AML-193 (cell line): Measurements from ENCODE around the gene DENND4B.

Source experiments
- DNase-seq, 2 experiments: peaks; one replicate each; lab custom pipeline; 2025; lab: John Stamatoyannopoulos, UW

The DENND4B gene

DNA sequence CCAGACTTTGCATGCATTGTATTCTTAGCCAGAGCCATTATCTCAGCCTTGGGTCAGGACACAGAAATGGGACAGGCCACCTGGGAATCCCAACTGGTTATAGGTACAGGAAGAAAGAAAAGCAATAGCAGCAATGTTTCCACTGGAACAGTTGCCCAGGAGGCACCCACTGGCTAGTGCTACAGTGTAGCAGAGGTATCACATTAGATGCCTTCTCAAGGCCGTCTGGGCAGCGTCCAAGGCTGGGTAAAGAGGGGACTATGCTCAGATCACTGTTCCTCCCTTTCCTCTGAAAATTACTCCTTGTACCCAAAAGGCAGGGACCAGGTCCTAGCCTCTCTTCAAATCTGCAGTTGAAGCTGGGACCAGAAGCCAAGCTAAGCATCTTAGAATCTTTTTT, 23.8 kb upstream of the DENND4B start:
- DNase-seq = no peak

DNA sequence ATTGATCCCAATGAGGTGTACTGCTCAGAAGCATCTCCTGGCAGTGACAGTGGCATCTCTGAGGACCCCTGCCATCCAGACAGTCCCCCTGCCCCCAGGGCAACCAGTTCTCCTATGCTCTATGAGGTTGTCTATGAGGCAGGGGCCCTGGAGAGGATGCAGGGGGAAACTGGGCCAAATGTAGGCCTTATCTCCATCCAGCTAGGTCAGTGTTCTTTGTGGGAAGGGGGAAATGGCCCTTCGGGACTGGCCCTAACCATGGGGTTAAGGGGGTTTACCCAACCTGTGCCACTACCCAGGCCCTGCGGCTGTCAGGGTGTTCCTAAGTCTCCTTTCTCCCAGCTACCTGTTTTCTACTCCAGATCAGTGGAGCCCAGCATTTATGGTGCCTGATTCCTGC, 22.5 kb upstream of the DENND4B start:
- DNase-seq = no peak

DNA sequence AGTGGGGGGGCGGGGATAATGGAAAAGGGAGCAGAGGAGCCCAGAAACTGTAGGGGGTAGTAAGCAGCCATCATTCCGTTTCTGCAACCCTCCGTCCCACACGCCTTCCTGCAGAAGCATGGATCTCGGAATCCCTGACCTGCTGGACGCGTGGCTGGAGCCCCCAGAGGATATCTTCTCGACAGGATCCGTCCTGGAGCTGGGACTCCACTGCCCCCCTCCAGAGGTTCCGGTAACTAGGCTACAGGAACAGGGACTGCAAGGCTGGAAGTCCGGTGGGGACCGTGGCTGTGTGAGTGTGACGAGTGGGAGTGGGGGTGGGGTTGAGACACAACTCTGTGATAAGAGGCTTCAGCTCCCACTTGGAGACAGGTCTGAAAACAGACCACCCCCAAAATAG, 21.9 kb upstream of the DENND4B start:
- DNase-seq = no peak

DNA sequence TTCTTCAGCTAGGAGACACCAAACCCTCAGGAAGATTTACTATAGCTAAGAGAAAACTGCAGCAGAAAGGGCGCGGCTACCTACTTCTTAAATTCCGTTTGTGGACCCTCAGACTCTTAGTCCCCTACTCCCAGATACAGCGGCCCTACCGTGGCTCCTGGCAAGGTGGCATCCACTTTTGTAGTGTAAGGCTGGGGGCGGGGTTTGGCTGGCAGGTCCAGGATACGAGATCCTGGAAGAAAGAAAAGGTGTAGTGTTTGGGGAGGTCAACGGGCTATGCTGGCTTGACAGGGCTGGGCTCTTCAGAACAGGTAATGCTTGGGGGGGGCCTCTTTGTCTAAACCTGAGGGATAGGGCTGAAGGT, 21.5 kb upstream of the DENND4B start:
- DNase-seq = no peak

DNA sequence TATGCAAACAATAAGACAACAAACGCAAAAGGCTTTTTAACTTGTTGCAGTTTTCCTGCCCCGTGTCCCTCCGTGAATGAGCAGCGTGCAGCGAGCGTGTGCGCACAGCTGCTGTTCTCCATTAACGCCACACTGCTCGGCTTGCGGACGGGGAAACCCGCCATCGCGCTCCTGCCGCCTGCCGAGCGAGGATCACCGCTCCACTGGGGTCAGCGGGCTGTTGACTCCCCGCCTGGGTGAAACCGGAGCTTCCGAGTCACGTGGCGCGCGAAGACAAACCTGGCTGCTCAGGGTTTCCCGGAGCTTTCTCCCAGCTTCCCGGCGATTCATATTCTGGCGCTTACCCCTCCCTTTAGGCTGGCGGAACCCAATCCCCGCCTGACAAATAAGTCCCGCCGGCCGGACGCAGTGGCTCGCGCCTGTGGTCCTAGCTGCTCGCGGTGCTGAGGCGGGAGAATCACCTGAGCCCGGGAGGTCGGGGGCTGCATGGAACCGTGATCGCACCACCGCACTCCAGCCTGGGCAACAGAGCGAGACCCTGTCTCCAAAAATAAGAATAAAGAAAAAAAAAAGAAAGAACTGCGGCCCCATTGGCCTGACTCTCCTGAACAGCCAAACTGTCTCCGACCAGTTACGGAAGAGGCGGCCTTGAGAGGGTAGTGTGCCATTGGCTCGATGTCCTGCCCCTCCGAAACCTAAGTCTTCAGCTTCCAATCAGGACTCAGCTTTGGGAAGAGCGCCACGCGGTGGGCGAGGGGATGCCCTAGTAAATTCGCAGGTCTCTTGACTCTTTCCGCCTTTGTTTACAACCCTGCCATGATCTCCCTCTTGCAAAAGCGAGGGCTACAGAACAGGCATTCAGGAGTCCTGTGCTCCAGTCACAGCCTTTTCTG, 20.8 kb upstream of the DENND4B start, which contains the start of gene CREB3L4:
Gene CREB3L4 (plus strand): TSS at position 796 of the 893 bp plus-strand sequence. CDS start 624 bp downstream, outside the sequence.
- peak; percentile 95 to 97 for DNase-seq

DNA sequence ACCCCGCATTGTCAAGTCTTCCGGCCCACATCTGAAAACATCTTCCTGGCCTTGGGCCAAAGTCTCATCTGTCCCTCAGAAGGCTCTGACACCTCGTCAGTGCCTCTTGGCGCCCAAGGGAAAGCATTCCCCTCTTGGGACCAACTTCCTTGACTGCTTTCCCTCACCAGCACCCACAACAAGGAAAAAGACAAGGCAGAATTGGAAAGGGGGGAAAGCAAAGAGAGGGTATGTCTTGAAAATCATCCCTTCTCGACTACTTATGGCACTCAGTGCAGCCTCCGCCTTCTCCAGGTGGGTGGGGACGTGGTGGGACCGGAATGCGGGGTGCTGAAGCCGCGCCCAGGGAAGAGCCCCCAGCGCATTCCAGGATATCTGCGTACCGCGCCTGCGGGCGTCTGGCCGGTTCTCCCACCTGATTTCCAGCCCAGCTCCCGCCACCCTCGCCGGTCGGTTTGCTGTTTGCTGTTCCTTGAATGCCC, 17.4 kb upstream of the DENND4B start:
- DNase-seq = no peak

DNA sequence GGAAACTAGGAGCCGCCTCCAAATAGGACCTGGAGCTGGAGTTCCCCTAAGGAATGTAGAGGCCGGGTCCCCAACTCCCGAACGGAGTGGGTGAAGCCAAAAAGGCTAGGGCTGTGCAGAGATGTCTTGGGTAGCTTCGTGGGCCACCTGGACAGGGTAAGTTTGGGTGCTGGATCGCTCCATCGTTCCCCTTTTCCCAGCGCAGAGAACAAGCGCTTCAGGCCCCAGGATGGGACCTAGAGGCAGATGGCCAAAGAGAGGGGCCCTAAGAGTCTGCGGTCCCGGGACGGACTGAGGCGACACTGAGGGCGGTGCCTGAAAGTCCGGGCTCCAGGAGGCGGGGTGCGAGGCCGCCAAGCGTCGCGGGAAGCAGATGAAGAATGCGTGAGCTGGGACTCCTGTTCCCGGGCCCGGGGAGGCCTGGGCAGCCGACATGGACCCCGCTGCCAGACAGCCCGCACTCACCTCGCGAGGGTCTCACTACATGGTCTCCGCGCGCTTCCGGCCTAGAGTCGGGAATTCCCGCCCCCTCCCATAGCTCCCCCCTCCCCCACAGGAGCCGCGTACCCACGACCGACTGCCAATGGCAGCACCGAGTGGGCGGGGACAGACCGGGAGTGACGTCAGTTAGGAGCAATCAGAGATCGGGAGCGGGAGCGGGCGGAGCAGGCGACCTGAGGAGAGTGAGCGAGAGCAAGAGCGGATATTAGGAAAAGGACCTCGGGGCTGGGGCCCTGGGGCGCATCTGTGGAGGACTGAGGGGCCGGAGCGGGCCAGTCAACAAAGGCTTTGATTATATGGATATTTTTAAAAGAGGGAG, 16.7 kb upstream of the DENND4B start, which contains the start of gene SLC39A1:
Gene SLC39A1 (minus strand): TSS at position 508 of the 820 bp plus-strand sequence. CDS start 822 bp downstream, outside the sequence.
- DNase-seq = peak; percentile 85 to 88

DNA sequence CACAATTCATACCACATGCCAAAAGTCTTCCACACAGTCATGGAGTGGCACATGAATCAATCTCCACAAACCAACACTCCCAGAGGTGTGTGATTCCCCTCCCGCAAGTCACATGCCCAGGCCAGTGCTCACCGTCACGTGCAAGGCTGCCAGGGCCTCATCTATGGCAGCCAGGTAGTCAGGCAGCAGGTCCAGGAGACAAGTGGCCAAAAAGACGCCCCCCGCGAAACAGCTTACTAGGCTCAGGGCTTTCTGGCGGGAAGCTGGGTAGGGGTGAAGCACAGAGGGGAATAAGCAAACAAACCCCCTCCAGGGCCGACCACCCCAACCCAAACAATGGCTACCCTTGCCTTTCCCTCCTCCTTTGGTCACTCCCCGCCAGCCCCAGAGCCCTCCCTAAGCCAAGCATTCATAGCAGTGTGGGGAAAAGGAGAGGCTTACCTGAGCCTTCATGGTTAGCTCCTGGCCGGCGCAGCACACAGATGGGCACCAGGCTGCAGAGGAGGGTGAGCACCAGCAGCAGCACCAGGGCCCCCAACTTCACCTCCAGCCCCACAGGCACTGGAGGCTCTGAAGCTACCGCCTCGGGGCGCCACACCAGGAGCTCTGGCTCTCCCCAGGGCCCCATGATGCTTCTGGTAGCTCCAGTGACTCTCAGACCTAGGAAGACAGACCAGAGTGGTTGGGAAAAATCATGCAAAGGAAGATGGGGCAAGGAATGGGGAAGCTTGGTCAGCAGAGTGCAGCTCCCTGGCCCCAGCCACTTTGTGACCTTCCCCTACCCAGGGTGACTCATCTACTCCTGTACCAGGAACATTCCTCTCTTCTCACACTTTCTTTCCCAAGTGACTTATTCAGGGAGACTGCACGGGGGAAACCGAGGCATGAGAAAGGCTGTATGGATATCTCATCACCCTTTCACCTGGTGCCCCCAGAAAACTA, 15.8 kb upstream of the DENND4B start:
- DNase-seq = peak in 1 of 2 experiments; percentile 14

DNA sequence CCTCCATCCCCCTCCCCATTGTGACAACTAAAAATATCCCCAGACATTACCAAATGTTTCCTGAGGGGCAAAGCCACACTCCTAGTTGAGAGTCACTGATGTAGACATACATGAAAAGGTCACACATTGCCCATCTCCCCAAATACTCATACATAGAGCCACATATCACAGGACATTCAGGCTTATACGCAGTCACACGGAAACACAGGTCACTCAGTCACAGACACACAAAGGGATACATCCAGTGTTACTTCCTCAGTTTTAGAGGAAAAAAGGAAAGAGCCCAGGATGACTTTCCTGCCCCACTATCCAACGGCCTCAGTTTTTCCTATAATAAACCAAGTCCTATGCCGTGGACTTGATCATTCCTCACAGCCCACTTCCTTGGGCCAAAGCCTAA, 14.9 kb upstream of the DENND4B start:
- no peak for DNase-seq

DNA sequence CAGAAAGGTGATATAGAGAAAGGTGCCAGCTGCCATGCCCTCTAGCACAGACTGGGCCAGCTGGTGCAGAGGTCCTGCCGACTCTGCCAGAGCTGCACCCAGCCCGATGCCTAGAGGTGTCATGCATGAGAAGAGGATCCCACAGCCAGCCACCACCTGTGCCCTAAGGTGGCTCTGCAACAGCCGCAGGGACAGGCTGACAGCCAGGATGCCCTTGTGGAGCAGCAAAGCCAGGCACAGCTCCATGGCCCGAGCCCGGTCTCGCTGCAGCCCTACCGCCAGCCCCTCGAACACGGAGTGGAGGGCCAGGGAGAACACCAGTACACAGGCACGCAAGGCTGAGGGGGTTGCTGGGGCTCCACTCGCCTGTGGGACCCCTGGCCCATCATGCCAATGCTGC, 13.7 kb upstream of the DENND4B start:
- no peak for DNase-seq

DNA sequence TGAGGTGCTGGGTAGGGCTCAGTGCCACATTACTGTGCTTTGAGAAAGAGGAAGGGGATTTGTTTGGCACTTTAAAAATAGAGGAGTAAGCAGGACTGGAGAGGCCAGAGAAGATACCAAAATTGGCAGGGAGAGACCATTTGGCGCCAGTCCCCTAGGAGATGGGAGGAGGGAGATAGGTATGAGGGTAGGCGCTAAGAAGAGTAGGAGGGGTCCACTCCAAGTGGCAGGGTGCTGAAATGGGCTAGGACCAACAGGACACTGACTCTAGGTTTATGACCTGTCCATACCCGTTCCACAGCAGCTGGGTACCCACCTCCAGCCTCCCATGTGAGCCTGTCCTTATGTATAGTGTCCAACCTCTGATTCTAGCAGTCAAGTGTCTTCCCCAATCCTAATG, 12.9 kb upstream of the DENND4B start:
- DNase-seq = no peak

DNA sequence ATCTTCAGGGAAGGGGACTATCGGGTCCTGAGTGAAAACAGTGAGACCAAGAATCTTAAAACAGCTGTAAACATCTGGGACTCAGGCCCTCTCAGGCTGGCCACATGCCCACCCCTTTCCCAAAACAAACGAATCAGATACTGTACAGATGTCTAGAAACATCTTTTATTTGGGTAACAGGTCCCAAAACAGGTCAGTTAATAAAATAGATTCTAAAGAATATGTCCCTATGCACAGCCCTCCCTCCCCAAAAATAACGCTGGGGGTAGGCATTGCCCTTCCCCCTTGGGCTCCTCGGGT, 12.4 kb upstream of the DENND4B start:
- DNase-seq = no peak

DNA sequence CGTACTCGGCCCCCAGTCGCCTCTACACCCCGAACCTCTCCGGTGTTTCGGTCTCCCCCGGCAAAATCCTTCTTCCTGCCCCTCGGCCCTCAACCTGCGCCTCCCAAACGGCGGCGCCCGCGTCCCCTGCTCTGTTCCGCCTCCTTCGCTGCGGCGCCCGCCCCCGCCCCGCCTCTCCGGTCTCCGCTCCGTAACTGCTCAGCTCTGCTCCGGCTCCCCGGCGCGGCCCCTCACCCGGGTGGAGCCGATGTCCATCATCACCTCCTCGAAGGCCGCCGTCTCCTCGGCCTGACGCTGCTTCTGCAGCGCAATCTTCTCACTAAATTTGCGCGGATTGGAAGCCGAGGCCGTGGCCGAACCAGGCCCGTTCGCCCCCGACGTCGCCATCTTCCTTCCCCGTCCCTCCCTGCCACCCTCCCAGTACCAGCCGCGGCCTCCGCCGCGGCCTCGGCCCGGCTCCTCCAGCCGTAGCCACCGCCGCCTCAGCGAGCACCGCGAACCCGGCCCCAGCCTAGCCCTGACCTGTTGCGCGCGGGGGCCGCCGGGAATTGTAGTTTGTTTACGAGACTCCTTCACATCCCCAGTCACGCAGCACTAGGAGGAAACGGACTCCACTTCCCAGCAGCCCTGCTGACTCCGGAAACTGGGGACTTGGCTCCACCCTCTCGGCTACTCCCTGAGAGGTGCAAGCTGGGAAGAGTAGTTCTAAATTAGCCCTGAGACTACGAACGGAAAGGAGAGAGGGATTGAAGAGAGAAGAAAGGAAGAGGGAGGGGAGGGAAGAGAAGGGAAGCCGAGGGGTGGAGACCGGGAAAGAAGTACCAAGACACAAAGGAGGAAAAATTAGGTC, 11.8 kb upstream of the DENND4B start, which contains the start of gene CRTC2:
Gene CRTC2 (minus strand): TSS at position 502 of the 850 bp plus-strand sequence. CDS start 115 bp downstream, at position 387.
- DNase-seq = peak; percentile 96 to 98

DNA sequence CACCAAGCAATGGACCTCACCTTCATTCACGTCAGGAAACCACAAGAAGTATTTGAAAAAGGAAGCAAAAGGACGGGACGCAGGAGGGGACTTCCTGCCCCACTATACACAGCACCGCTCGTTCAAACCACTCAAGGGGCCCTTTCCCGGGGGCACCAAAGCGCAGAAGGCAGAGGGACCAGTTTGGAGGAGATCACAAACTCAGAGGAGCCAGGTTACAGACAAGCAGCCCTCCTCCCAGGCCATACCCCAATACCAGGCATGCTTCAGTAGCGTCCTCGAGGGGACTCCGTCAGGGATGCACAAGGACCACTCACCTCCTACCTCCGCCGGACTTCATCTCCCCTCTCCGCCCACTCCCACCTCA, 11.2 kb upstream of the DENND4B start:
- peak in 1 of 2 experiments; percentile 30 for DNase-seq

DNA sequence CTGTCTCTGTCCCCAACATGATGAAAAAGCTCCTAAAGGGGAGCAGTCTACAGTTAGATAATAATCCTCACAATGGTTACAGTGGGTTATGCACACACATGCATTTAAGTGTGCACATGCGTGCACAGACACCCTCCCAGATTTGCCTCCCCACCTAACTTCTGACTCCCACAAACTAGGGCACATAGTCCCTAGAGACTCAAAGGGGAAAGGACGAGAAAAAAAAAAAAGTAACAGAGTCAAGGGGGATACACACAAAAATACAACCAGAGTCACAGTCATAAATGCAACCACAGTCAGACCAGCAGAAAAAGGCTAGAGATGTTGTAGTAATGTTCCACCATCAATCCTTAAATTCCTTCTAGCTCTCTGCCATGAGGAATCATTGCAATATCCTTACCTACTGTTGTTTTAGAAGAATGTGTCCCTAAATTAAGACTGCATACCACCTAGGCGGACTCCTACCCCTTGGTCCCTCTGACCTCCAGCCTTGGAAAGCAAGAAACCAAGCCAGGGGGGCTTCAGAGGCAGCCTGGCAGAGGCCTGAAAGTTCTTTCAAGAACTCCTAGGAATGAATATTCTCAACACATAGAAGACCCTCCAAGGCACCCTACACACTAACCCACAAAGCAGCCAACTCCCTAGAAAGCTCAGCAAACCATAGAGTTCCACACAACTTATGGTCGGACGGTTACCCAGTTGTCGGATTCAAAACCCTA, 10.6 kb upstream of the DENND4B start:
- DNase-seq = no peak

DNA sequence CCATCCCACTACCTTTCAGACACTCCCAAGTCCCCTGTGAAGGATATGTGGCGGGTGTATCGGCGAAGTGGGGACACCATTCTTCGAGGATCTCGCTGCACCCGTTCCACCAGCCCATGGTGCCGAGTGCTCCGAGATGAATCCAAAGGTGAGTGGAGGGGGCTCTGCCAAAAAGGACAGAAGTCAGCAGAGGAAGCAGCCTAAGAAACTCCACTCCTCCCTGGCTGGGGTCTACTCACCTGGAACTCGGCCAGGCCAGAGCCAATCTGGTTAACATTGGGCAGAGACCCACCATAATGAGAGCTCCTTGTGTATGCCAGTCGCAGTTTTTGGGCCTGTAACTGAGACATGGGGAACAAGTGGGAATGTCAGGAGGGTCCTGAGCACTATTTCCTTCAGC, 8.3 kb upstream of the DENND4B start:
- DNase-seq = no peak

DNA sequence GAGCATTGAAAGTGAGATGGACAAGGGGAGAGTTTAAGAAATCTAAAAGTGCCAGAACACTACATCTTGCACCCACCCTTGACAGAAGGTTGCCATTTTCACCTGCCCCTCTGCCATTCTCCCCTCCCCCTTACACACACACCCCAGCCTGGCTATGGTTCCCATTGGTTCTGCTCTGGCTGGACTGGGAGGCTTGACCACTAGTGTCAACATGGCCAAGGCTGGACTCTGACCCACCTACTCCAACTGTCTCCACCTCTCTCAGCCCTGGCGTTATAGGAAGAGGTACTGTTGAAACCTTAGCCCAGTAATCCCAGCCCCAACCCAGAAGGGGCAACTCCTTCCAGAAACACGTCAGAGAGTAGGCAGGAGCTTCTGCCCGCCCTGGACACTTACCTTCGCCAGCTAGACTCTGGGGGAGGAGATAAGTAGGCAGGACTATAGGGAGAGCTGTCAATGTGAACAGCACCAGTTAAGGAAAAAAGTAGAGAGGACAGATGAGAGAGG, 7.4 kb upstream of the DENND4B start:
- no peak for DNase-seq

DNA sequence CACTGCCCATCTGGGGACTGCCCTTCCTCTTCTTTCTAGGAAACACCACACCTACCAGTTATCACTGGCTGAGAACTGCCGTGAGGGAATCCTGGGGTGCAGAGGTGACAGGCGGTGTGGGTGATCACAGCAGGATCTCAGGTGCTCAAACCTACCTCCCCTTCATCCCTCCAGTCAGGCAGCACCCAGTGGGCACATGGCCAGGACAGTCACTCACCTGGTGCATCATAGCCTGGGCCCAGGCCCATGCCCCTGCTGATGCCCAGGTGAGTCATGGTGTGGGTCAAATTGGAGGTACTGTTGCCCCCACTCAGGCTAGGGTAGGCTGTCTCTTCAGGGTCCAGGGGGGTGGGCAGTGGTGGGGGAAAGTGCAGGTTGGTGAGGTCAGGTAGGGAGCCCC, 5.3 kb upstream of the DENND4B start:
- no peak for DNase-seq

DNA sequence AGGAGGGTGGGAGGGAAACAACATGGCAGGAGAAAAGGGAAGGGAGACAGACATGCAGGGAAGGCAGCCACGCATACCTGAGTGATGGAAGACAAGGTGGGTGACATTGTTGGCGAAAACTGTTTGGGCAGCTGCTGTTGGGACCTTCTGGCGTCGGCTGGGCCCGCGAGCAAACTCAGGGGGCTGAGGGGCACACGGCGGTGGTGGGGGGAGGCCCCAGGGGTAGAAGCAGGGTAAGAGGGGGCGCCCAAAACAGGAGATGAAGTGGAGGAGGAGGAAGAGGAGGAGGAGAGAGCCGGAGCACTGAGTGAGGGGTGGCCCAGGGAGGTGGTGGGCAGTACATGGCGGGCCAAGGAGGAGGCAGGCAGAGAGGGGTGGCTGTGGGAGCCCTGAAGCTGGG, 4.7 kb upstream of the DENND4B start:
- no peak for DNase-seq
